ENCODE results near the gene NETO1.

Gene NETO1

GRCh38 chr18:72867746-72868584, at the start of gene NETO1:
TSS of gene NETO1 (minus strand) at chr18:72867987. CDS start at chr18:72867291, 696 bp downstream.
- DNase-seq (ENCODE audit: low read depth) = no peak

- no peak for DNase-seq (ENCODE audit: low read depth)
Measured at GRCh38 chr18:72910045-72910444, 42.3 kb upstream of the NETO1 start.

- DNase-seq (ENCODE audit: low read depth) = no peak
Measured at GRCh38 chr18:72908181-72908580, 40.4 kb upstream of the NETO1 start.

- DNase-seq (ENCODE audit: low read depth) = no peak
Measured at GRCh38 chr18:72903033-72903432, 35.2 kb upstream of the NETO1 start.

- DNase-seq (ENCODE audit: low read depth) = no peak
Measured at GRCh38 chr18:72899338-72899737, 31.6 kb upstream of the NETO1 start.

- no peak for DNase-seq (ENCODE audit: low read depth)
Measured at GRCh38 chr18:72898870-72899269, 31.1 kb upstream of the NETO1 start.

- no peak for DNase-seq (ENCODE audit: low read depth)
Measured at GRCh38 chr18:72895548-72895947, 27.8 kb upstream of the NETO1 start.

- no peak for DNase-seq (ENCODE audit: low read depth)
Measured at GRCh38 chr18:72878561-72878960, 10.8 kb upstream of the NETO1 start.

GRCh38 chr18:72878143-72878542, 10.4 kb upstream of the NETO1 start:
- no peak for DNase-seq (ENCODE audit: low read depth)

- DNase-seq (ENCODE audit: low read depth) = no peak
Measured at GRCh38 chr18:72871091-72871490, 3.3 kb upstream of the NETO1 start.

- DNase-seq (ENCODE audit: low read depth) = no peak
Measured at GRCh38 chr18:72869226-72870185, 1.7 kb upstream of the NETO1 start.

- DNase-seq (ENCODE audit: low read depth) = no peak
Measured at GRCh38 chr18:72868585-72869225, 918 bp upstream of the NETO1 start.

GRCh38 chr18:72866901-72867745, 664 bp downstream of the NETO1 start:
- no peak for DNase-seq (ENCODE audit: low read depth)

- DNase-seq (ENCODE audit: low read depth) = no peak
Measured at GRCh38 chr18:72866442-72866900, 1.3 kb downstream of the NETO1 start.

- no peak for DNase-seq (ENCODE audit: low read depth)
Measured at GRCh38 chr18:72863754-72864153, 4.0 kb downstream of the NETO1 start.

GRCh38 chr18:72859088-72859487, 8.7 kb downstream of the NETO1 start:
- DNase-seq (ENCODE audit: low read depth) = no peak

- DNase-seq (ENCODE audit: low read depth) = no peak
Measured at GRCh38 chr18:72849671-72850070, 18.1 kb downstream of the NETO1 start.

GRCh38 chr18:72848503-72849237, 19.1 kb downstream of the NETO1 start:
- DNase-seq (ENCODE audit: low read depth) = no peak

- DNase-seq (ENCODE audit: low read depth) = no peak
Measured at GRCh38 chr18:72847771-72848170, 20.0 kb downstream of the NETO1 start.

GRCh38 chr18:72846736-72847533, 20.9 kb downstream of the NETO1 start:
- no peak for DNase-seq (ENCODE audit: low read depth)

Data from activated T-cell treated with anti-CD3 and anti-CD28 coated beads for 1 hour (primary cell).